ENCODE measurements around the gene R3HCC1L.
"Not testable (repeated sequence)": the region's sequence is repeated elsewhere in the genome, so short reads cannot be mapped to it uniquely, and the experiment has no call there.

R3HCC1L gene

GRCh38 chr10:98217801-98218200, 83.3 kb downstream of the R3HCC1L start:
- Mint-ChIP-seq H3K36me3 (ENCODE audit: low read depth) (peaks cover 72% of the 10 kb centered on the region), H3K27me3 (no peaks in the 10 kb centered on the region), H3K27ac (no peak overlapping the region), H3K4me1 (ENCODE audit: low read depth) (peaks cover 22% of the 10 kb centered on the region), H3K4me3 (no peak overlapping the region), H3K9me3 (peaks cover 31% of the 10 kb centered on the region)
- DNase-seq, result no peak

GRCh38 chr10:98223874-98224273, 89.4 kb downstream of the R3HCC1L start:
- H3K27ac Mint-ChIP-seq, result no peak overlapping the region
- peaks cover 19% of the 10 kb centered on the region for H3K4me1 Mint-ChIP-seq (ENCODE audit: low read depth)
- DNase-seq, result no peak
- H3K4me3 Mint-ChIP-seq, result no peak overlapping the region
- H3K27me3 Mint-ChIP-seq, result no peaks in the 10 kb centered on the region
- peaks cover 16% of the 10 kb centered on the region for H3K9me3 Mint-ChIP-seq
- H3K36me3 Mint-ChIP-seq (ENCODE audit: low read depth), result peaks cover 64% of the 10 kb centered on the region

GRCh38 chr10:98224509-98224908, 90.1 kb downstream of the R3HCC1L start:
- no peak for DNase-seq
- Mint-ChIP-seq H3K27ac (no peak overlapping the region), H3K4me3 (no peak overlapping the region), H3K36me3 (ENCODE audit: low read depth) (peaks cover 64% of the 10 kb centered on the region), H3K27me3 (no peaks in the 10 kb centered on the region), H3K9me3 (peaks cover 11% of the 10 kb centered on the region), H3K4me1 (ENCODE audit: low read depth) (peaks cover 21% of the 10 kb centered on the region)

- Mint-ChIP-seq H3K36me3 (ENCODE audit: low read depth) (peaks cover 61% of the 10 kb centered on the region), H3K9me3 (peaks cover 6% of the 10 kb centered on the region), H3K4me1 (ENCODE audit: low read depth) (peaks cover 21% of the 10 kb centered on the region), H3K27me3 (no peaks in the 10 kb centered on the region), H3K27ac (no peak overlapping the region), H3K4me3 (no peak overlapping the region)
- DNase-seq, result no peak
Observed at GRCh38 chr10:98224996-98225395, 90.5 kb downstream of the R3HCC1L start.

- H3K36me3 Mint-ChIP-seq (ENCODE audit: low read depth), result peaks cover 67% of the 10 kb centered on the region
- H3K9me3 Mint-ChIP-seq, result peaks cover 5% of the 10 kb centered on the region
- H3K4me1 Mint-ChIP-seq (ENCODE audit: low read depth), result peaks cover 23% of the 10 kb centered on the region
- H3K27me3 Mint-ChIP-seq, result no peaks in the 10 kb centered on the region
- H3K27ac Mint-ChIP-seq, result no peak overlapping the region
- no peak overlapping the region for H3K4me3 Mint-ChIP-seq
- DNase-seq, result no peak
Observed at GRCh38 chr10:98226508-98227144, 92.2 kb downstream of the R3HCC1L start.

- not testable (repeated sequence) for H3K27me3 Mint-ChIP-seq, H3K4me3 Mint-ChIP-seq, H3K9me3 Mint-ChIP-seq, H3K27ac Mint-ChIP-seq, DNase-seq
- H3K4me1 Mint-ChIP-seq (ENCODE audit: low read depth), result peaks cover 23% of the 10 kb centered on the region
- peaks cover 72% of the 10 kb centered on the region for H3K36me3 Mint-ChIP-seq (ENCODE audit: low read depth)
Observed at GRCh38 chr10:98227713-98228112, 93.3 kb downstream of the R3HCC1L start.

GRCh38 chr10:98228266-98228665, 93.8 kb downstream of the R3HCC1L start:
- H3K36me3 Mint-ChIP-seq (ENCODE audit: low read depth), result peaks cover 75% of the 10 kb centered on the region
- not testable (repeated sequence) for H3K4me3 Mint-ChIP-seq, H3K9me3 Mint-ChIP-seq, H3K27me3 Mint-ChIP-seq, DNase-seq
- peaks cover 23% of the 10 kb centered on the region for H3K4me1 Mint-ChIP-seq (ENCODE audit: low read depth)
- peak overlapping the region; percentile 50 for H3K27ac Mint-ChIP-seq

GRCh38 chr10:98231417-98231816, 97.0 kb downstream of the R3HCC1L start:
- no peak for DNase-seq
- Mint-ChIP-seq H3K27me3 (no peaks in the 10 kb centered on the region), H3K36me3 (ENCODE audit: low read depth) (peaks cover 77% of the 10 kb centered on the region), H3K9me3 (no peaks in the 10 kb centered on the region), H3K27ac (no peak overlapping the region), H3K4me3 (no peak overlapping the region), H3K4me1 (ENCODE audit: low read depth) (peaks cover 16% of the 10 kb centered on the region)

GRCh38 chr10:98235846-98236245, 101.4 kb downstream of the R3HCC1L start:
- Mint-ChIP-seq H3K9me3 (no peaks in the 10 kb centered on the region), H3K4me1 (ENCODE audit: low read depth) (peaks cover 5% of the 10 kb centered on the region), H3K27me3 (no peaks in the 10 kb centered on the region), H3K4me3 (no peak overlapping the region), H3K36me3 (ENCODE audit: low read depth) (peaks cover 90% of the 10 kb centered on the region), H3K27ac (peak overlapping the region; percentile 1)
- DNase-seq, result no peak

GRCh38 chr10:98236862-98237261, 102.4 kb downstream of the R3HCC1L start:
- Mint-ChIP-seq H3K4me3 (no peak overlapping the region), H3K9me3 (no peaks in the 10 kb centered on the region), H3K4me1 (ENCODE audit: low read depth) (peaks cover 5% of the 10 kb centered on the region), H3K27ac (no peak overlapping the region), H3K27me3 (no peaks in the 10 kb centered on the region), H3K36me3 (ENCODE audit: low read depth) (peaks cover 90% of the 10 kb centered on the region)
- DNase-seq, result no peak

GRCh38 chr10:98238391-98238790, 103.9 kb downstream of the R3HCC1L start:
- Mint-ChIP-seq H3K27me3 (no peaks in the 10 kb centered on the region), H3K4me1 (ENCODE audit: low read depth) (peaks cover 5% of the 10 kb centered on the region), H3K9me3 (no peaks in the 10 kb centered on the region), H3K4me3 (no peak overlapping the region), H3K27ac (no peak overlapping the region), H3K36me3 (ENCODE audit: low read depth) (peaks cover 91% of the 10 kb centered on the region)
- no peak for DNase-seq

GRCh38 chr10:98240524-98240923, 106.1 kb downstream of the R3HCC1L start:
- Mint-ChIP-seq H3K27ac (no peak overlapping the region), H3K9me3 (no peaks in the 10 kb centered on the region), H3K4me1 (ENCODE audit: low read depth) (peaks cover 5% of the 10 kb centered on the region), H3K27me3 (no peaks in the 10 kb centered on the region), H3K36me3 (ENCODE audit: low read depth) (peaks cover 95% of the 10 kb centered on the region), H3K4me3 (no peak overlapping the region)
- DNase-seq, result no peak

- no peaks in the 10 kb centered on the region for H3K27me3 Mint-ChIP-seq
- no peak overlapping the region for H3K27ac Mint-ChIP-seq
- no peak overlapping the region for H3K4me3 Mint-ChIP-seq
- H3K36me3 Mint-ChIP-seq (ENCODE audit: low read depth), result peaks cover 94% of the 10 kb centered on the region
- no peaks in the 10 kb centered on the region for H3K9me3 Mint-ChIP-seq
- H3K4me1 Mint-ChIP-seq (ENCODE audit: low read depth), result no peaks in the 10 kb centered on the region
- no peak for DNase-seq
Observed at GRCh38 chr10:98242823-98243222, 108.4 kb downstream of the R3HCC1L start.

- no peak overlapping the region for H3K4me3 Mint-ChIP-seq
- no peak overlapping the region for H3K27ac Mint-ChIP-seq
- H3K36me3 Mint-ChIP-seq (ENCODE audit: low read depth), result peaks cover 94% of the 10 kb centered on the region
- H3K27me3 Mint-ChIP-seq, result no peaks in the 10 kb centered on the region
- H3K9me3 Mint-ChIP-seq, result no peaks in the 10 kb centered on the region
- no peaks in the 10 kb centered on the region for H3K4me1 Mint-ChIP-seq (ENCODE audit: low read depth)
- no peak for DNase-seq
Observed at GRCh38 chr10:98244141-98244540, 109.7 kb downstream of the R3HCC1L start.

GRCh38 chr10:98244586-98244985, 110.1 kb downstream of the R3HCC1L start:
- Mint-ChIP-seq H3K27ac (no peak overlapping the region), H3K9me3 (no peaks in the 10 kb centered on the region), H3K4me1 (ENCODE audit: low read depth) (no peaks in the 10 kb centered on the region), H3K4me3 (no peak overlapping the region), H3K36me3 (ENCODE audit: low read depth) (peaks cover 95% of the 10 kb centered on the region), H3K27me3 (no peaks in the 10 kb centered on the region)
- DNase-seq, result no peak
